HG03139 (cell line): ENCODE results near the gene ACSL1.
"Not testable (repeated sequence)": the region's sequence is repeated elsewhere in the genome, so short reads cannot be mapped to it uniquely, and the experiment has no call there.

Experiments
- ATAC-seq: cut with Tn5 transposase; IDR thresholded peaks from one replicate; pipeline ENCODE4 v1.9.1; 2021; ENCODE audit not compliant: unreplicated experiment

Gene ACSL1

GRCh38 chr4:184843984-184844554 lies 18.3 kb upstream of the ACSL1 start:
- no peak for ATAC-seq

GRCh38 chr4:184839075-184839399 lies 13.3 kb upstream of the ACSL1 start:
- not testable (repeated sequence) for ATAC-seq

GRCh38 chr4:184838249-184839074 lies 12.7 kb upstream of the ACSL1 start:
- ATAC-seq = no peak

GRCh38 chr4:184836613-184837012 lies 10.8 kb upstream of the ACSL1 start:
- ATAC-seq = no peak

- ATAC-seq = no peak
These were observed 7.5 kb upstream of the ACSL1 start for GRCh38 chr4:184833046-184833838.

GRCh38 chr4:184831153-184831552 lies 5.4 kb upstream of the ACSL1 start:
- no peak for ATAC-seq

GRCh38 chr4:184826691-184827270 lies 1.0 kb upstream of the ACSL1 start:
- no peak for ATAC-seq

- ATAC-seq = peak; percentile 30
These were observed 450 bp downstream of the ACSL1 start for GRCh38 chr4:184825141-184825895.

GRCh38 chr4:184824776-184825084 lies 1.0 kb downstream of the ACSL1 start:
- ATAC-seq = no peak

GRCh38 chr4:184824081-184824775 lies 1.5 kb downstream of the ACSL1 start:
- ATAC-seq = no peak

- no peak for ATAC-seq
These were observed 2.8 kb downstream of the ACSL1 start for GRCh38 chr4:184823014-184823413.

- ATAC-seq = no peak
These were observed 3.4 kb downstream of the ACSL1 start for GRCh38 chr4:184822356-184822755.

- ATAC-seq = no peak
These were observed 4.5 kb downstream of the ACSL1 start for GRCh38 chr4:184821242-184821641.

GRCh38 chr4:184819786-184820185 lies 6.0 kb downstream of the ACSL1 start:
- ATAC-seq = no peak

GRCh38 chr4:184818216-184818564 lies 7.6 kb downstream of the ACSL1 start:
- peak; percentile 35 for ATAC-seq

- ATAC-seq = no peak
These were observed 8.1 kb downstream of the ACSL1 start for GRCh38 chr4:184817494-184818215.

- ATAC-seq = no peak
These were observed 8.8 kb downstream of the ACSL1 start for GRCh38 chr4:184816962-184817361.

- peak; percentile 73 for ATAC-seq
These were observed 10.5 kb downstream of the ACSL1 start for GRCh38 chr4:184815046-184815877.

- no peak for ATAC-seq
These were observed 11.1 kb downstream of the ACSL1 start for GRCh38 chr4:184814686-184815045.
